Tibial artery (tissue), 4 donors: ENCODE data around the gene CHEK1.

Experiments used
- DNase-seq, 2 donors: peaks; one replicate each; pipeline ENCODE4 v3.0.0-alpha.2; 2019
- H3K27ac ChIP-seq, 2 donors: fragments of 200-600 bp; sonication (generic) in 1 of 2; 1 replicate in 1 of 2; 2 replicates in 1 of 2; pipeline ENCODE4 v1.5.1; 2018 to 2019; ENCODE audit warnings: mild to moderate bottlenecking in 1 of 2
- H3K27me3 ChIP-seq, 2 donors: fragments of 200-600 bp; sonication (generic) in 1 of 2; one replicate each; pipeline versions ENCODE4 v1.5.1 to v1.6.0; 2016 to 2019
- H3K36me3 ChIP-seq, 3 donors: fragments of 200-600 bp; sonication (generic) in 2 of 3; one replicate each; pipeline ENCODE4 v1.5.1; 2016 to 2019; ENCODE audit warnings: mild to moderate bottlenecking in 2 of 3
- H3K4me1 ChIP-seq, 4 donors: fragments of 200-600 bp; sonication (generic) in 2 of 4; 1 replicate in 3 of 4; 2 replicates in 1 of 4; pipeline ENCODE4 v1.5.1; 2016 to 2019
- H3K4me3 ChIP-seq, 2 donors: fragments of 200-600 bp; sonication (generic) in 1 of 2; 1 replicate in 1 of 2; 2 replicates in 1 of 2; pipeline ENCODE4 v1.5.1; 2018 to 2019; ENCODE audit warnings: mild to moderate bottlenecking in 2 of 2
- H3K9me3 ChIP-seq, 3 donors: fragments of 200-600 bp; sonication (generic) in 1 of 3; one replicate each; pipeline ENCODE4 v1.5.1; 2016 to 2019
- intact Hi-C: fragments of 100-400 bp; cut with DNase I; formaldehyde crosslinking; loops from one replicate; pipeline ENCODE4 v1.15.0; 2023; ENCODE audit warnings: low total_unique reads
- TF ChIP-seq, protein P1 (sequence below), 2 experiments: fragments of 200-600 bp in 1 of 2; fragments of 450-650 bp in 1 of 2; IDR thresholded peaks; one replicate each; pipeline ENCODE4 v1.5.1; 2017 to 2019; ENCODE audit warnings: antibody characterized with exemption in 2 of 2, mild to moderate bottlenecking in 1 of 2, moderate library complexity in 1 of 2

The CHEK1 gene

GRCh38 chr11:125625630-125626287, 796 bp downstream of the CHEK1 start:
- H3K36me3 ChIP-seq, result peaks cover under 1 to 11% (median 8%) of the 10 kb centered on the region in 3 donors

DNA sequence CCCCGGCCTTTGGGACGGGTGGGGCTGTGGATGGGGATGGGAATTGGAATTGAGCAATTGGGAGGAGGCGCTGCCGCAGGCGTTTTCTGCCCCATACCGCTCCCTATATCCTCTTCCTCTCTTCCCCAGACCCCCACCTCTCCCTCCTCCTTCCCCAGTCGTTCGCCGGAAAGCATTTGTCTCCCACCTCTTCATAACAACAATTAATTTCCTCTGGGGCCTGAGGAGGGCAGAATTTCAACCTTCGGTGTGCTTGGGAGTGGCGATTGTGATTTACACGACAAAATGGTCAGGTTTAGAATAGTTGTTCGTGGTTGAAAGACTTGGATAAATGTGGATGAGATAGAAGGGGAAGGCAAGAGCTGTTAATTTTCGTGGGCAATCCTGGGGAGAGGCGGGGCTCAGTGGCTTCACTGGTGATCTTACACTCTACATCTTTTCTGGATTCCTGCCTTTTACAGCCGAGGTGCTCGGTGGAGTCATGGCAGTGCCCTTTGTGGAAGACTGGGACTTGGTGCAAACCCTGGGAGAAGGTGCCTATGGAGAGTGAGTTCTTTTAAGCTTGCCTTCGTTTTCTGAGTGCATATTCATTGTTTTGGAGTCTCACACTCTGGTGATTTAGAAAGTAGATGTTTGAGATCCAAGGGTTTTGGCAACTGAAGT, 1.5 kb downstream of the CHEK1 start:
- TF ChIP-seq, protein P1, sequence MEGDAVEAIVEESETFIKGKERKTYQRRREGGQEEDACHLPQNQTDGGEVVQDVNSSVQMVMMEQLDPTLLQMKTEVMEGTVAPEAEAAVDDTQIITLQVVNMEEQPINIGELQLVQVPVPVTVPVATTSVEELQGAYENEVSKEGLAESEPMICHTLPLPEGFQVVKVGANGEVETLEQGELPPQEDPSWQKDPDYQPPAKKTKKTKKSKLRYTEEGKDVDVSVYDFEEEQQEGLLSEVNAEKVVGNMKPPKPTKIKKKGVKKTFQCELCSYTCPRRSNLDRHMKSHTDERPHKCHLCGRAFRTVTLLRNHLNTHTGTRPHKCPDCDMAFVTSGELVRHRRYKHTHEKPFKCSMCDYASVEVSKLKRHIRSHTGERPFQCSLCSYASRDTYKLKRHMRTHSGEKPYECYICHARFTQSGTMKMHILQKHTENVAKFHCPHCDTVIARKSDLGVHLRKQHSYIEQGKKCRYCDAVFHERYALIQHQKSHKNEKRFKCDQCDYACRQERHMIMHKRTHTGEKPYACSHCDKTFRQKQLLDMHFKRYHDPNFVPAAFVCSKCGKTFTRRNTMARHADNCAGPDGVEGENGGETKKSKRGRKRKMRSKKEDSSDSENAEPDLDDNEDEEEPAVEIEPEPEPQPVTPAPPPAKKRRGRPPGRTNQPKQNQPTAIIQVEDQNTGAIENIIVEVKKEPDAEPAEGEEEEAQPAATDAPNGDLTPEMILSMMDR (IDR thresholded peaks at IDR 0.05), result no peak
- intact Hi-C loops, result loop anchor here (10.0 kb wide), 1 partner anchor 862 kb away; the partner anchor contains the start of gene ESAM
- no peak for DNase-seq
- Histone ChIP-seq H3K9me3 (no peaks in the 10 kb centered on the region), H3K27me3 (no peaks in the 10 kb centered on the region), H3K36me3 (peaks cover 0 to 4% (median 2%) of the 10 kb centered on the region in 3 donors), H3K4me3 (peak overlapping the region; percentile 63 to 76), H3K4me1 (peaks cover 0 to 49% (median 25%) of the 10 kb centered on the region in 4 donors), H3K27ac (peak overlapping the region; percentile 92)

More at GRCh38 chr11:125625630-125626287, 796 bp downstream of the CHEK1 start:
- intact Hi-C loops, result loop anchor here (10.0 kb wide), 1 partner anchor 861 kb away; the partner anchor contains the start of gene ESAM
- Histone ChIP-seq H3K27ac (peak overlapping the region; percentile 92), H3K9me3 (no peaks in the 10 kb centered on the region), H3K27me3 (no peaks in the 10 kb centered on the region), H3K4me3 (peak overlapping the region; percentile 63 to 76), H3K4me1 (peaks cover 0 to 49% (median 25%) of the 10 kb centered on the region in 4 donors)
- peak; percentile 81 to 91 for DNase-seq
- TF ChIP-seq, protein P1 (IDR thresholded peaks at IDR 0.05), result no peak

DNA sequence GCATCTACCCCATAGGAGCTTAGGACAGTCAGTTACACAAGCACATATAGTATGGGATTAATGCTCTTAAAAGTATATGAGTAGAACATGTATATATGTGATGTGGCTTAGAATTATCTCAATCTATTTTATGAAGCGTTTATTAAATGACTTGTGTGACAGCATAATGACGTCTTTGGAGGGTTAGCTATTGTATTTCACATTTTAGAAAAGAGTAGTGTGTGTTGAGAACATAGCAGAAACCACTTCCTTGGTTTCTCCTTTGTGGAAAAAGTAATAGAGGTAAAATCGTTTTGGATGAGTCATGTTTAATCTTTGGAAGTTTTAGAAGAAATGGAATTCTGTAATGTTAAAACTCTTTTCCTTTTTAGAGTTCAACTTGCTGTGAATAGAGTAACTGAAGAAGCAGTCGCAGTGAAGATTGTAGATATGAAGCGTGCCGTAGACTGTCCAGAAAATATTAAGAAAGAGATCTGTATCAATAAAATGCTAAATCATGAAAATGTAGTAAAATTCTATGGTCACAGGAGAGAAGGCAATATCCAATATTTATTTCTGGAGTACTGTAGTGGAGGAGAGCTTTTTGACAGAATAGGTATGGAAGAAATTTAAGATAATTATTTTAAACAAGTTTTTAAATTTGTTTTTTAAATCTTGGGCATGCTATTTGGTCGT, 2.4 kb downstream of the CHEK1 start:
- intact Hi-C loops, result loop anchor here (10.0 kb wide), 1 partner anchor 863 kb away; the partner anchor contains the start of gene ESAM
- Histone ChIP-seq H3K9me3 (no peaks in the 10 kb centered on the region), H3K36me3 (no peaks in the 10 kb centered on the region), H3K27ac (peak overlapping the region in 1 of 2 donors; percentile 92), H3K4me3 (no peak overlapping the region), H3K27me3 (no peaks in the 10 kb centered on the region), H3K4me1 (peaks cover 0 to 40% (median 19%) of the 10 kb centered on the region in 4 donors)
- DNase-seq, result no peak
- TF ChIP-seq, protein P1 (IDR thresholded peaks at IDR 0.05), result no peak

DNA sequence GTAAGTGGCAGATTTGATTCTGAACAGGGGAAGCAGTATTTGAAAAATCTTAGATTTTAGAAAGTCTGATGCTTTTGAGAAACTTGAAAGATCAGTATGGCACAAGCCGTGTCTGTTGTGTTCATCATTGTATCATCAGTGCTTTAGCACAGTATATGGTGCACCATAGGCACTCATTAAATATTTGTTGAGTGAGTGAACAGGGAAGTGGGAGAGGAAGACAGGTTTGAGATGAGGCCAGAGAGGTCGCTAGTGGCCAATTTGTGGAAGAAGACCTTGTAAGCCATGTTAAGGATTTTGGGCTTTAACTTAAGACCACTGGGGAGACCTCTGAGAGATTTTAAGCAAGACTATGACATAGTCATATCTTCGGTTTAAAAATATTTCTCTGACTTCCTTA, 12.9 kb downstream of the CHEK1 start:
- DNase-seq, result no peak
- Histone ChIP-seq H3K4me3 (no peak overlapping the region), H3K4me1 (no peaks in the 10 kb centered on the region), H3K27me3 (no peaks in the 10 kb centered on the region), H3K9me3 (no peaks in the 10 kb centered on the region), H3K27ac (no peak overlapping the region), H3K36me3 (peaks cover 0 to 16% (median 0%) of the 10 kb centered on the region in 3 donors)
- TF ChIP-seq, protein P1 (IDR thresholded peaks at IDR 0.05), result no peak
- intact Hi-C loops, result no loop called here

- Histone ChIP-seq H3K9me3 (no peaks in the 10 kb centered on the region), H3K27ac (no peak overlapping the region), H3K4me3 (no peak overlapping the region), H3K27me3 (no peaks in the 10 kb centered on the region), H3K36me3 (peaks cover 0 to 16% (median 0%) of the 10 kb centered on the region in 3 donors), H3K4me1 (no peaks in the 10 kb centered on the region)
- no peak for DNase-seq
- intact Hi-C loops, result no loop called here
- TF ChIP-seq, protein P1 (IDR thresholded peaks at IDR 0.05), result no peak
These were observed 13.4 kb downstream of the CHEK1 start for GRCh38 chr11:125638315-125638714.
